Spleen (tissue), 11 donors: ENCODE measurements around the gene P2RX7. TPM values are rescaled to one million over a fixed set of nuclear protein-coding genes. Genes with fewer than 3 reads are reported as not detected.

Experiments used
- DNase-seq: peaks from one replicate; pipeline ENCODE4 v3.0.0-alpha.2; 2020
- H3K27ac ChIP-seq, 8 donors: fragments of 200-600 bp; sonication (generic) in 7 of 8; 1 replicate in 4 of 8; 2 replicates in 4 of 8; pipeline versions ENCODE4 v1.5.0 to v1.8.0; 2016 to 2021; ENCODE audit warnings: inconsistent platforms in 4 of 8, mild to moderate bottlenecking in 4 of 8, moderate library complexity in 1 of 8
- H3K27me3 ChIP-seq, 7 donors: fragments of 200-600 bp; sonication (generic) in 6 of 7; replicated peaks in 1 of 7; 1 replicate in 4 of 7; 2 replicates in 3 of 7; pipeline versions ENCODE4 v1.5.0 to v1.8.0; 2016 to 2021; ENCODE audit warnings: inconsistent platforms in 3 of 7, mild to moderate bottlenecking in 1 of 7
- H3K36me3 ChIP-seq, 6 donors: fragments of 200-600 bp; sonication (generic) in 5 of 6; 1 replicate in 4 of 6; 2 replicates in 2 of 6; pipeline versions ENCODE4 v1.5.0 to v1.8.0; 2016 to 2021; ENCODE audit warnings: inconsistent platforms in 2 of 6
- H3K4me1 ChIP-seq, 6 donors: fragments of 200-600 bp; sonication (generic) in 5 of 6; 1 replicate in 3 of 6; 2 replicates in 3 of 6; pipeline versions ENCODE4 v1.5.0 to v1.8.0; 2016 to 2021; ENCODE audit warnings: inconsistent platforms in 3 of 6
- H3K4me3 ChIP-seq, 8 donors: fragments of 200-600 bp; sonication (generic) in 7 of 8; 1 replicate in 4 of 8; 2 replicates in 4 of 8; pipeline versions ENCODE4 v1.5.0 to v1.8.0; 2016 to 2021; ENCODE audit warnings: inconsistent platforms in 4 of 8, mild to moderate bottlenecking in 4 of 8, moderate library complexity in 2 of 8
- H3K9me3 ChIP-seq, 8 donors: fragments of 200-600 bp; sonication (generic) in 7 of 8; 1 replicate in 4 of 8; 2 replicates in 4 of 8; pipeline versions ENCODE4 v1.5.0 to v1.8.0; 2016 to 2021; ENCODE audit warnings: inconsistent platforms in 4 of 8
- CTCF ChIP-seq, 11 experiments: fragments of 200-600 bp in 7 of 11; fragments of 450-650 bp in 4 of 11; sonication (generic) in 4 of 11; IDR thresholded peaks in 8 of 11; conservative IDR thresholded peaks in 3 of 11; 1 replicate in 7 of 11; 2 replicates in 4 of 11; pipeline versions ENCODE4 v1.4.0 to v1.8.0; 2016 to 2021; ENCODE audit warnings: antibody characterized with exemption in 11 of 11, inconsistent platforms in 4 of 11, mild to moderate bottlenecking in 1 of 11
- POLR2A ChIP-seq, 3 donors: fragments of 450-650 bp; IDR thresholded peaks; one replicate each; pipeline ENCODE4 v1.5.1; 2017; ENCODE audit warnings: antibody characterized with exemption in 3 of 3, mild to moderate bottlenecking in 1 of 3
- POLR2AphosphoS5 ChIP-seq, 3 donors: sonication (generic); formaldehyde crosslinking; IDR thresholded peaks; one replicate each; pipeline ENCODE4 v1.5.1; 2017; ENCODE audit warnings: antibody characterized with exemption in 3 of 3
- WGBS, 5 donors: extraction: QIAGEN DNeasy Blood & Tissue Kit in 3 of 5; methylation state at CpG; one replicate each; pipeline versions ENCODE4 v1.1.5 to v1.1.7; 2013 to 2018; 5-methylcytosine and 5-hydroxymethylcytosine counted together
- intact Hi-C: fragments of 100-400 bp; cut with DNase I; formaldehyde crosslinking; loops from one replicate; pipeline ENCODE4 v1.15.0; 2023; ENCODE audit warnings: low total_unique reads
- polyA plus RNA-seq, 3 donors: library from polyadenylated mRNA; stranded (reverse); fragments of 200-250 nt; gene quantifications; one replicate each; pipeline ENCODE4 v1.2.1, GENCODE V29; 2013
- total RNA-seq, 7 donors: library from RNA; depleted of rRNA in 3 of 7; stranded (reverse); fragments of >200 nt in 3 of 7; fragmentation: NEBNext Ultra II Directional in 4 of 7; extraction: Animal tissue kit (Norgen Biotek cat#: 25700) in 4 of 7; gene quantifications; one replicate each; pipeline versions ENCODE4 v1.1.0 to v1.2.1, GENCODE V29; 2016 to 2021
- donor health status: healthy with polysubstance abuse.
- donor health status: DM: no; HTN: no; CAD: no; lungs with moderate emphysema.
- donor health status: DM: no; HTN: no; CAD: no.
- donor health status: Bipolar disorder and iron deficiency.
- donor health status: healthy.
- donor health status: DM: no; HTN: no; CAD: no.
- donor health status: DM: yes; HTN: yes; CAD: no.

P2RX7 gene
- total and polyA plus RNA-seq, 10 donors = 1.8 to 12.3 (median 9.0) TPM

GRCh38 chr12:121167951-121168350 is 35.3 kb downstream of the P2RX7 start:
- no peak for DNase-seq
- no peaks in the 10 kb centered on the region for H3K9me3 ChIP-seq
- no peak overlapping the region for H3K27ac ChIP-seq
- no peak for TF ChIP-seq POLR2A (IDR thresholded peaks at IDR 0.05)
- TF ChIP-seq POLR2AphosphoS5 (IDR thresholded peaks at IDR 0.05) = no peak
- no peak for TF ChIP-seq CTCF (IDR thresholded peaks at IDR 0.05 in 8 of 11, conservative IDR thresholded peaks at IDR 0.05 in 3 of 11)
- peaks cover 0 to 56% (median 23%) of the 10 kb centered on the region in 6 donors for H3K36me3 ChIP-seq
- no peaks in the 10 kb centered on the region for H3K27me3 ChIP-seq
- intact Hi-C loops = no loop called here
- H3K4me3 ChIP-seq = no peak overlapping the region
- 73 to 96% (median 84%) methylated on average over 3 of the region's 3 CpGs for WGBS, 5 donors
- H3K4me1 ChIP-seq = no peaks in the 10 kb centered on the region

GRCh38 chr12:121170151-121170550 is 37.5 kb downstream of the P2RX7 start:
- no peak for DNase-seq
- no peaks in the 10 kb centered on the region for H3K27me3 ChIP-seq
- H3K36me3 ChIP-seq = peaks cover 0 to 43% (median 21%) of the 10 kb centered on the region in 6 donors
- H3K4me3 ChIP-seq = no peak overlapping the region
- no peak for TF ChIP-seq CTCF (IDR thresholded peaks at IDR 0.05 in 8 of 11, conservative IDR thresholded peaks at IDR 0.05 in 3 of 11)
- no peak for TF ChIP-seq POLR2AphosphoS5 (IDR thresholded peaks at IDR 0.05)
- no peak for TF ChIP-seq POLR2A (IDR thresholded peaks at IDR 0.05)
- H3K4me1 ChIP-seq = peaks cover 0 to 13% (median 0%) of the 10 kb centered on the region in 6 donors
- no peaks in the 10 kb centered on the region for H3K9me3 ChIP-seq
- WGBS, 5 donors = 84 to 95% (median 90%) methylated on average over 5 of the region's 5 CpGs
- intact Hi-C loops = no loop called here
- no peak overlapping the region for H3K27ac ChIP-seq

- peaks cover 0 to 19% (median 0%) of the 10 kb centered on the region in 6 donors for H3K4me1 ChIP-seq
- intact Hi-C loops = no loop called here
- no peak for DNase-seq
- H3K4me3 ChIP-seq = no peak overlapping the region
- H3K27me3 ChIP-seq = no peaks in the 10 kb centered on the region
- H3K27ac ChIP-seq = no peak overlapping the region
- TF ChIP-seq CTCF (IDR thresholded peaks at IDR 0.05 in 8 of 11, conservative IDR thresholded peaks at IDR 0.05 in 3 of 11) (no peak), POLR2A (IDR thresholded peaks at IDR 0.05) (no peak), POLR2AphosphoS5 (IDR thresholded peaks at IDR 0.05) (no peak)
- WGBS, 5 donors = 75 to 94% (median 80%) methylated on average over 14 of the region's 14 CpGs
- H3K9me3 ChIP-seq = no peaks in the 10 kb centered on the region
- peaks cover 0 to 42% (median 15%) of the 10 kb centered on the region in 6 donors for H3K36me3 ChIP-seq
Observed at GRCh38 chr12:121170611-121171260, 38.1 kb downstream of the P2RX7 start.

- no peaks in the 10 kb centered on the region for H3K9me3 ChIP-seq
- WGBS, 5 donors = 91 to 96% (median 93%) methylated on average over 6 of the region's 6 CpGs
- TF ChIP-seq POLR2AphosphoS5 (IDR thresholded peaks at IDR 0.05) (no peak), CTCF (IDR thresholded peaks at IDR 0.05 in 8 of 11, conservative IDR thresholded peaks at IDR 0.05 in 3 of 11) (no peak), POLR2A (IDR thresholded peaks at IDR 0.05) (no peak)
- intact Hi-C loops = no loop called here
- H3K4me1 ChIP-seq = peaks cover 0 to 26% (median 0%) of the 10 kb centered on the region in 6 donors
- no peak overlapping the region for H3K27ac ChIP-seq
- peaks cover 0 to 37% (median 7%) of the 10 kb centered on the region in 6 donors for H3K36me3 ChIP-seq
- H3K27me3 ChIP-seq = no peaks in the 10 kb centered on the region
- H3K4me3 ChIP-seq = no peak overlapping the region
- no peak for DNase-seq
Observed at GRCh38 chr12:121172145-121172544, 39.5 kb downstream of the P2RX7 start.
